NB4 (cell line): ENCODE data around the gene SMIM22.

Experiments used
- CTCF ChIP-seq: IDR thresholded peaks from one replicate; pipeline ENCODE4 v1.5.1; 2012; ENCODE audit warnings: low read depth, low read length
- MAX ChIP-seq: IDR thresholded peaks from 2 replicates; pipeline ENCODE4 v1.6.1; 2011; ENCODE audit warnings: low read depth, low read length
- MYC ChIP-seq: IDR thresholded peaks from 2 replicates; pipeline ENCODE4 v1.6.1; 2011; ENCODE audit warnings: low read depth, low read length
- POLR2A ChIP-seq: IDR thresholded peaks from 2 replicates; pipeline ENCODE4 v1.6.1; 2011; ENCODE audit warnings: mild to moderate bottlenecking; ENCODE audit not compliant: insufficient read length; ENCODE audit errors: extremely low read depth

GRCh38 chr16:4783951-4784336 is 11.2 kb upstream of the SMIM22 start:
- no peak for TF ChIP-seq POLR2A
- no peak for TF ChIP-seq CTCF
- TF ChIP-seq MAX = no peak
- no peak for TF ChIP-seq MYC
